GM12891 (cell line): ENCODE data around the gene TMEM178B.

ENCODE experiments used
- DNase-seq: peaks from one replicate; pipeline ENCODE4 v3.0.0; 2011; ENCODE audit warnings: low spot score; ENCODE audit not compliant: insufficient read length
- FAIRE-seq: peaks from 2 replicates; lab custom pipeline; 2011; peaks lifted over from hg19 to GRCh38; lab: Jason Lieb, UNC
- PAX5 ChIP-seq: IDR thresholded peaks from 2 replicates; pipeline ENCODE4 v1.6.1; 2011; ENCODE audit warnings: low read length, moderate library complexity, mild to moderate bottlenecking; ENCODE audit not compliant: insufficient read depth, severe bottlenecking
- POLR2A ChIP-seq: IDR thresholded peaks from 2 replicates; pipeline ENCODE4 v1.6.1; 2011; ENCODE audit warnings: low read depth, low read length, control low read depth
- POLR2AphosphoS5 ChIP-seq: IDR thresholded peaks from 2 replicates; pipeline ENCODE4 v1.6.1; 2011; ENCODE audit warnings: low read depth, low read length, control low read depth
- POU2F2 ChIP-seq: IDR thresholded peaks from 2 replicates; pipeline ENCODE4 v1.6.1; 2011; ENCODE audit warnings: low read depth, mild to moderate bottlenecking, control low read depth, low read length, moderate library complexity
- SPI1 ChIP-seq: IDR thresholded peaks from 2 replicates; pipeline ENCODE4 v1.6.1; 2011; ENCODE audit warnings: low read depth, low read length, control low read depth
- TAF1 ChIP-seq: IDR thresholded peaks from 2 replicates; pipeline ENCODE4 v1.6.1; 2011; ENCODE audit warnings: low read depth, low read length, control low read depth

The TMEM178B gene

GRCh38 chr7:141290365-141290764 is 216.5 kb downstream of the TMEM178B start:
- TF ChIP-seq POLR2AphosphoS5: no peak
- no peak for TF ChIP-seq TAF1
- no peak for TF ChIP-seq POLR2A
- no peak for TF ChIP-seq SPI1
- no peak for TF ChIP-seq POU2F2
- no peak for TF ChIP-seq PAX5
- FAIRE-seq (no peak), DNase-seq (no peak)

GRCh38 chr7:141290973-141291372 is 217.1 kb downstream of the TMEM178B start:
- FAIRE-seq (no peak), DNase-seq (no peak)
- no peak for TF ChIP-seq POU2F2
- no peak for TF ChIP-seq POLR2A

- DNase-seq (no peak), FAIRE-seq (no peak)
- TF ChIP-seq SPI1: 0 out of 2 replicates have a peak, but pooled peaks have one; percentile 3
- TF ChIP-seq POLR2A: no peak
Measured at GRCh38 chr7:141291541-141291940, 217.7 kb downstream of the TMEM178B start.

GRCh38 chr7:141294143-141294829 is 220.4 kb downstream of the TMEM178B start:
- DNase-seq: no peak
- no peak for FAIRE-seq
- no peak for TF ChIP-seq POU2F2
- no peak for TF ChIP-seq SPI1
- no peak for TF ChIP-seq PAX5
- no peak for TF ChIP-seq POLR2A
- TF ChIP-seq TAF1: no peak
- TF ChIP-seq POLR2AphosphoS5: no peak

GRCh38 chr7:141295367-141295895 is 221.6 kb downstream of the TMEM178B start:
- FAIRE-seq (no peak), DNase-seq (no peak)
- TF ChIP-seq POU2F2: no peak
- TF ChIP-seq SPI1: no peak
- no peak for TF ChIP-seq POLR2A
- TF ChIP-seq PAX5: no peak
- no peak for TF ChIP-seq POLR2AphosphoS5
- no peak for TF ChIP-seq TAF1

GRCh38 chr7:141300816-141301215 is 227.0 kb downstream of the TMEM178B start:
- DNase-seq (no peak), FAIRE-seq (no peak)
- TF ChIP-seq POLR2AphosphoS5 (no peak), POU2F2 (no peak), SPI1 (no peak), PAX5 (no peak), POLR2A (no peak), TAF1 (no peak)

- no peak for DNase-seq
- no peak for TF ChIP-seq PAX5
- no peak for TF ChIP-seq SPI1
- no peak for TF ChIP-seq TAF1
- FAIRE-seq: no peak
Measured at GRCh38 chr7:141301544-141301943, 227.7 kb downstream of the TMEM178B start.

GRCh38 chr7:141302617-141303016 is 228.8 kb downstream of the TMEM178B start:
- no peak for DNase-seq
- TF ChIP-seq TAF1 (no peak), POLR2A (no peak), PAX5 (no peak), POLR2AphosphoS5 (no peak), POU2F2 (no peak), SPI1 (no peak)
- no peak for FAIRE-seq

GRCh38 chr7:141304291-141304690 is 230.4 kb downstream of the TMEM178B start:
- DNase-seq (no peak), FAIRE-seq (no peak)
- no peak for TF ChIP-seq SPI1
- no peak for TF ChIP-seq POLR2AphosphoS5
- no peak for TF ChIP-seq POU2F2
- TF ChIP-seq POLR2A: no peak
- no peak for TF ChIP-seq PAX5
- TF ChIP-seq TAF1: no peak

GRCh38 chr7:141306081-141306480 is 232.2 kb downstream of the TMEM178B start:
- TF ChIP-seq PAX5 (no peak), TAF1 (no peak), SPI1 (no peak), POU2F2 (no peak), POLR2A (no peak), POLR2AphosphoS5 (no peak)
- DNase-seq: no peak
- no peak for FAIRE-seq
